Measurements from ENCODE around the gene SULF2. TPM values are rescaled to one million over a fixed set of nuclear protein-coding genes. Genes with fewer than 3 reads are reported as not detected.

Gene SULF2
- total RNA-seq, 1 experiment from 2014 or later, result 13.0 TPM

DNA sequence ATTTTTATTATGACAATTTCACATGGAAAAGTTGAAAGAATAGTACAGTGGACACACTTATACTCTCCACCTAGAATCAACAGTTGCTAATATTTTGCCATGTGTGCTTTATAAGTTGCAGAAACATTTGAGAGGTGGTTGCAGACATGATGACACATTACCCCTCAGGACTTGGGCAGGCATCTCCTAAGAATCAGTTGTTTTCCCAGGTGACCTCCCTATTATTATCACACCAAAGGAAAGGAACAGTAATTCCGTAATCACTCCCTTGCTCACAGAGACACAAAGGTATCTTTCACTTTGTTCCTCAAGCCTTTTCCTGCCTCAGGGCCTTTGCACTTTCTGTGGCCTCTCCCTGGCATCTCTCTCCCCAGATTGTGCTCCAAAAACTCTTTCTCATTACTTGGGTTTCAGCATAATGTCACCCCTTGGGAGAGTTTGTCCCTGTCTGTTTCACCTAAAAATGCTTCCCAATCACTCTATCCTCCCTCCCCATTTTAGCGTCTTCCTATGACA, 5.9 kb upstream of the SULF2 start:
- intact Hi-C loops (cut with micrococcal nuclease), result no loop called here
- H3K9me2 ChIP-seq (ENCODE audit: insufficient read depth), result no peaks in the 10 kb centered on the region
- no peaks in the 10 kb centered on the region for H3K9me3 ChIP-seq (ENCODE audit: control insufficient read depth in 1 of 2, insufficient read depth in 1 of 2, low read depth in 1 of 2, low read length in 2 of 2)
- ChIA-PET POLR2A (no interaction called here), CTCF (no interaction called here), RAD21 (ENCODE audit: low non-redundant PET in 1 of 2, low total read pairs in 2 of 2, uncharacterized antibody in 2 of 2, unreplicated experiment in 2 of 2) (no interaction called here)
- no peaks in the 10 kb centered on the region for H3K36me3 ChIP-seq (ENCODE audit: control insufficient read depth in 1 of 2, insufficient read depth in 2 of 2, low read length in 2 of 2)
- no peaks in the 10 kb centered on the region for H3K79me2 ChIP-seq (ENCODE audit: insufficient read depth, low read length)
- no peak overlapping the region for H3K4me3 ChIP-seq (replicated peaks in 1 of 2; ENCODE audit: low read depth in 1 of 2, low read length in 2 of 2)
- H3K9ac ChIP-seq (ENCODE audit: low read length), result no peak overlapping the region
- no peaks in the 10 kb centered on the region for H4K20me1 ChIP-seq (ENCODE audit: insufficient read depth)
- H3K4me2 ChIP-seq (ENCODE audit: low read length), result no peak overlapping the region
- no peaks in the 10 kb centered on the region for H3K27me3 ChIP-seq (ENCODE audit: insufficient read depth, low read length)
- no peak for DNase-seq (ENCODE audit: low read depth, low spot score)
- peaks cover 8 to 28% of the 10 kb centered on the region in 2 experiments; a peak in 3 of 4 replicates for H3K4me1 ChIP-seq (ENCODE audit: control insufficient read depth in 1 of 2, insufficient read depth in 2 of 2, low read length in 2 of 2)
- TF ChIP-seq EZH2phosphoT487 (IDR thresholded peaks at IDR 0.05; ENCODE audit: borderline replicate concordance) (no peak), RAD21 (IDR thresholded peaks at IDR 0.05; ENCODE audit: low read depth) (no peak), EGR1 (IDR thresholded peaks at IDR 0.05; ENCODE audit: low read depth) (no peak), TCF7L2 (IDR thresholded peaks at IDR 0.05; ENCODE audit: borderline replicate concordance, extremely low read depth, insufficient read depth, insufficient read length) (no peak), POLR2A (IDR thresholded peaks at IDR 0.05; ENCODE audit: borderline replicate concordance, extremely low read depth, insufficient read depth, insufficient read length) (no peak), EZH2 (IDR thresholded peaks at IDR 0.05) (no peak), ZNF274 (IDR thresholded peaks at IDR 0.05; ENCODE audit: low read depth, low read length) (no peak), CBX3 (IDR thresholded peaks at IDR 0.05; ENCODE audit: low read depth) (no peak), SP1 (IDR thresholded peaks at IDR 0.05; ENCODE audit: low read depth) (no peak), ZFX (IDR thresholded peaks at IDR 0.05) (no peak), YY1 (IDR thresholded peaks at IDR 0.05; ENCODE audit: extremely low read depth, insufficient replicate concordance, low read depth, low read length) (no peak), MAX (IDR thresholded peaks at IDR 0.05) (no peak)
- no peak overlapping the region for H2AFZ ChIP-seq (ENCODE audit: low read depth, low read length, poor library complexity, severe bottlenecking)
- no peak for ATAC-seq
- H3K27ac ChIP-seq (ENCODE audit: low read depth, low read length), result no peak overlapping the region
- BruUV-seq (replicated peaks), result no TSS peak

DNA sequence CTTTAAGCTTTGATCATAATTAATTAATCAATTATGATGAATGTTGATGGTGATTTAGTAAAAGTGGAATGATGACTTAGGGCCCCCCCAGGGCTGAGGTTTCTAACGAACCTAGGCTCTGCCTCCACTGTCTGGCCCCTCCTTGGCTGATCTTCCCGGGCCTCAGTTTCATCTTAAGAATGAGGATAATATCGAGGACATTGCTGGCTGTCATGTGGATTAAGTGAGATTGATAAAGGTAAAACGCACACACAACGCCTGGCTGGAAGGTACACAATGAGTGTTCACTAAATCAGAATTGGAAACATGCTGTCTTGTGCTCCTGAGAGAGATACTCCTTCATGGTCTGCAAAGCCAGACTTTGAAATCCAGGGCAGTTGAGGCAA, 5.3 kb upstream of the SULF2 start:
- no peak overlapping the region for H3K4me2 ChIP-seq (ENCODE audit: low read length)
- intact Hi-C loops (cut with micrococcal nuclease), result no loop called here
- no peak overlapping the region for H3K9ac ChIP-seq (ENCODE audit: low read length)
- no peak overlapping the region for H3K27ac ChIP-seq (ENCODE audit: low read depth, low read length)
- ChIA-PET POLR2A (no interaction called here), CTCF (no interaction called here), RAD21 (ENCODE audit: low non-redundant PET in 1 of 2, low total read pairs in 2 of 2, uncharacterized antibody in 2 of 2, unreplicated experiment in 2 of 2) (no interaction called here)
- no peaks in the 10 kb centered on the region for H4K20me1 ChIP-seq (ENCODE audit: insufficient read depth)
- no peaks in the 10 kb centered on the region for H3K36me3 ChIP-seq (ENCODE audit: control insufficient read depth in 1 of 2, insufficient read depth in 2 of 2, low read length in 2 of 2)
- H3K4me1 ChIP-seq (ENCODE audit: control insufficient read depth in 1 of 2, insufficient read depth in 2 of 2, low read length in 2 of 2), result peaks cover 11 to 31% of the 10 kb centered on the region in 2 experiments
- H3K9me2 ChIP-seq (ENCODE audit: insufficient read depth), result no peaks in the 10 kb centered on the region
- no peaks in the 10 kb centered on the region for H3K27me3 ChIP-seq (ENCODE audit: insufficient read depth, low read length)
- no peak overlapping the region for H2AFZ ChIP-seq (ENCODE audit: low read depth, low read length, poor library complexity, severe bottlenecking)
- no peak overlapping the region for H3K4me3 ChIP-seq (replicated peaks in 1 of 2; ENCODE audit: low read depth in 1 of 2, low read length in 2 of 2)
- DNase-seq (ENCODE audit: low read depth, low spot score) (no peak), ATAC-seq (no peak)
- BruUV-seq (replicated peaks), result no TSS peak
- no peaks in the 10 kb centered on the region for H3K79me2 ChIP-seq (ENCODE audit: insufficient read depth, low read length)
- H3K9me3 ChIP-seq (ENCODE audit: control insufficient read depth in 1 of 2, insufficient read depth in 1 of 2, low read depth in 1 of 2, low read length in 2 of 2), result no peaks in the 10 kb centered on the region
- TF ChIP-seq POLR2AphosphoS5 (IDR thresholded peaks at IDR 0.05; ENCODE audit: low read depth, low read length) (no peak), POLR2A (IDR thresholded peaks at IDR 0.05; ENCODE audit: borderline replicate concordance, extremely low read depth, insufficient read depth, insufficient read length) (no peak), SIN3A (IDR thresholded peaks at IDR 0.05; ENCODE audit: low read depth) (no peak), YY1 (IDR thresholded peaks at IDR 0.05; ENCODE audit: extremely low read depth, insufficient replicate concordance, low read depth, low read length) (no peak), FOSL1 (IDR thresholded peaks at IDR 0.05; ENCODE audit: low read depth) (no peak), SP1 (IDR thresholded peaks at IDR 0.05; ENCODE audit: low read depth) (no peak), TCF7L2 (IDR thresholded peaks at IDR 0.05; ENCODE audit: borderline replicate concordance, extremely low read depth, insufficient read depth, insufficient read length) (no peak), CBX3 (IDR thresholded peaks at IDR 0.05; ENCODE audit: low read depth) (no peak), ZNF274 (IDR thresholded peaks at IDR 0.05; ENCODE audit: low read depth, low read length) (no peak), ELF1 (IDR thresholded peaks at IDR 0.05; ENCODE audit: borderline replicate concordance, low read depth) (no peak)
